Heart left ventricle (tissue), 13 donors: ENCODE measurements around the gene PARP9.

ENCODE experiments used
- CTCF ChIP-seq, 12 donors: fragments of 200-600 bp; sonication (generic) in 4 of 12; IDR thresholded peaks; one replicate each; pipeline versions ENCODE4 v1.5.0 to v1.8.0; 2018 to 2022; ENCODE audit warnings: antibody characterized with exemption in 12 of 12, mild to moderate bottlenecking in 5 of 12
- POLR2A ChIP-seq, 2 donors: fragments of 450-650 bp; IDR thresholded peaks; one replicate each; pipeline ENCODE4 v1.6.1; 2017; ENCODE audit warnings: antibody characterized with exemption in 2 of 2, mild to moderate bottlenecking in 2 of 2, moderate library complexity in 2 of 2
- donor health status: ischemic (EF 13 %, LVEDD 7.1; RV severe dilation, severe dysfunction).
- donor health status: DM: no; HTN: yes; CAD: no.
- donor health status: DM: no; HTN: no; CAD: no.
- donor health status: ischemic (EF 25% LVEDD 6.9; RV normal size, moderate dysfunction).
- donor health status: ischemic (EF 25% LVEDD 5.7; RV mildly dilated, moderate dysfunction).
- donor health status: ischemic (EF 35%, LVEDD 5.7; RV mildly dilated, moderate dysfunction).
- donor health status: nonischemic (EF 11% LVEDD 7.7; RV severe dilation, severe dysfunction).
- donor health status: DM: yes; HTN: yes; CAD: no.
- donor health status: PGD.
- donor health status: ischemic (EF 29% LVEDD 5.4; RV normal size, mild dysfunction).
- donor health status: nonischemic (EF 23%, LVEDD 6.1; RV moderate dilation, normal function).

GRCh38 chr3:122598151-122598550 lies 34.1 kb upstream of the PARP9 start:
- TF ChIP-seq CTCF (IDR thresholded peaks at IDR 0.05) (no peak), POLR2A (IDR thresholded peaks at IDR 0.05) (no peak)
